Activated CD8-positive, alpha-beta memory T cell treated with anti-CD3 and anti-CD28 coated beads, Interleukin-2, amount 50 U/mL, for 24 hours (primary cell): ENCODE measurements around the gene KLK7.

Source experiments
- DNase-seq: peaks from one replicate; pipeline ENCODE4 v3.0.0-alpha.2; 2020; ENCODE audit errors: extremely low read depth

Gene KLK7

GRCh38 chr19:50933640-50934039, 50.1 kb downstream of the KLK7 start:
- DNase-seq, result no peak

GRCh38 chr19:50932690-50933083, 51.0 kb downstream of the KLK7 start:
- DNase-seq, result no peak

GRCh38 chr19:50932018-50932689, 51.6 kb downstream of the KLK7 start:
- no peak for DNase-seq

- no peak for DNase-seq
Measured at GRCh38 chr19:50931023-50931422, 52.7 kb downstream of the KLK7 start.

- DNase-seq, result no peak
Measured at GRCh38 chr19:50928831-50929230, 54.9 kb downstream of the KLK7 start.
